Suppressor macrophage treated with lipopolysaccharide for 4 hours (primary cell): Measurements from ENCODE around the gene ATG101.

Experiments
- DNase-seq: peaks from one replicate; pipeline ENCODE4 v3.0.0-alpha.2; 2020

The ATG101 gene, protein sequence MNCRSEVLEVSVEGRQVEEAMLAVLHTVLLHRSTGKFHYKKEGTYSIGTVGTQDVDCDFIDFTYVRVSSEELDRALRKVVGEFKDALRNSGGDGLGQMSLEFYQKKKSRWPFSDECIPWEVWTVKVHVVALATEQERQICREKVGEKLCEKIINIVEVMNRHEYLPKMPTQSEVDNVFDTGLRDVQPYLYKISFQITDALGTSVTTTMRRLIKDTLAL

DNA sequence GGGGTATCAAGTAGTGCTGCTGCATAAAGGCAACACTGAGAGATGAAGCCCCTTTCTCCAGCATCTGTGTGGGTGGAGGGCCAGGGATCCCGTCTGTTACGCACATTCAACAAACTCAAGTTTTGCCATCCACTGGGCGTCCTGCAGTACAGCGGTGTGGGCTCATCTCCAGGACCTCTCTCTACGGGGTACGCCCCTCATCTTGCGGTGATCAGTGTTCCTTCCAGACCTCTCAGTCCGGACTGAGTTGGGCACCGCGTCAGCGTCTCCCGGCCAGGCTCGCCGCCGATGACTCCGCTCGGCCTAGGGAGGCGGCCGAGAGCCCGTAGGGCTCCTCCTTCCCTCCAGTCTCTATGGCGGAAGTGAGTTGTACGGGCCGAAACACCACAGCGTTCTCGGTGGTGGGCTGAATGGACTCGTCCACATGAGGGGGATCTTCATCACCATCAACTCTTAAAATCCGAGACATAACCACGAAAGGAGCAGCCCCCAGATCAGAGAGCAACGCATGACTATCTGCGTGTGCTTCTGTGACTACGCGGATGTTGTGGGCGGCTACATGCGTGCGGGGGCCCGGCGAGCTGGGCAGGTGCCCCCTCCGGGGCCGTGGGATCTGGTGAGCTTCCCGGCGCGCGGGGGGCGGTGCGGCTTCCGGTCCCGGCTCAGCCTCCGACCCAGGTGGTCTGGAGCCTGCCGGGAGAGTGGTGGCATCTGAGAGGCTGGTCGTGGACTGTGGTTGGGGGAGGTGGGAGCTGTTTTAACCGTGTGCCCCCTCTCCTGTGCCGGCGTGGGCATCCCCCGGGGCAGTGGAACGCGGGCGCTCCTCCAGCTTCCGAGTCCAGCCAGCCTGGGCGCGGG, at the start of gene ATG101:
Gene ATG101, plus strand, starts transcription at position 652 of the 858 bp plus-strand sequence. CDS start 3,673 bp downstream, outside the sequence.
- DNase-seq: peak; percentile 96

DNA sequence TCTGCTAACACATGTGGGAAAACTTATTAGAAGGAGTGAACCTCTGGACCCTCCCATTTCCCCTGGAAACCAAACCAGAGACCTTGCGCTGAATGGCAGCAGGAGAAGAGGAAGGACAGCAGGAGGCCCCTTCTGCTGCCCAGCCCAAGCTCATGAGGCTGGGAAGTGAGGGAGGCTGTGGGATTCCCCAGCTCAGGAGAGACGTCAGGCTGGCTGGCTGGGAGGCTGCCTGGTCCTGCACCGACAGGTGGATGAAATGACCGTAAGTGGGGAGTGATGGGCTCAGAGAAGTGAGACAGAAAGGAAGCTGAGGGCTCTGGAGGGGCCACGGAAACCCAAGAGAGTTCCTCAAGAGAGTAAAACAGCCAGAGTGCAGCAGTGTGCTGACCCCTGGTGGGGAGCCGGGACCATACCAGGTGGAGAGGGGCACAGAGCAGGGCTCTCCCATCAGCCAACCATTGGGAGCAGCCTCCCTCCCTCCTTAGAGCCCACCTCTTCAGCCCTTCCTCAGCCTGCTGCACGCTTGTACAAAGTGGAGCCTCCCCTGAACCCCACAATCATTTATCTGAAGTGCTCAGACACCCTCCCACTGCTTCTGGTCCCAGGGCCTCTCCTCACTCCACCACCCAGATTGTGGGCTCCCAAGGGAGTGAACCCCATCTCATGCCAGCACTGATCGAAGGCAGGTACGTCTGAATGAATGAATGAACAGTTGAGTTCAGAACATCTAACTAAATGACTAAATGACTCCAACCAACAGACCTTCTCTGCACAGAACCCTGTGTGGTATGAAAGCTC, 49.0 kb upstream of the ATG101 start:
- DNase-seq: peak; percentile 64

DNA sequence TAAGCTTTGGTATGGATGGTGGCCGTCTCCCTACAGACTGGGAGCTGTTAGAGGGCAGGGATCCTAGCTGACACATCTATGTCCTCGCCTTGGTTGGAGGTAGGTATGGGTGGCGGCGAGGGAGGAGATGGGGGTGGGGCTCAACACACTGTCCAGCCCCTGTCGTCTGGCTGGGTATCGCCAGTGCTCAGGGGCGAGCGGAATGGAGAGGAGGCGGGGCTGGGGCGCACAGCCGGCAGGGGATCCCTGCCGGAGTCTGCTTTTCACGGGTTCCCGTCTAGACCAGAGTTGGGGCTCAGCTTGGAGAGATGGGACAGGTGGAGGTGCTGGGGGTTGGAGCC, 47.0 kb upstream of the ATG101 start:
- DNase-seq: no peak

DNA sequence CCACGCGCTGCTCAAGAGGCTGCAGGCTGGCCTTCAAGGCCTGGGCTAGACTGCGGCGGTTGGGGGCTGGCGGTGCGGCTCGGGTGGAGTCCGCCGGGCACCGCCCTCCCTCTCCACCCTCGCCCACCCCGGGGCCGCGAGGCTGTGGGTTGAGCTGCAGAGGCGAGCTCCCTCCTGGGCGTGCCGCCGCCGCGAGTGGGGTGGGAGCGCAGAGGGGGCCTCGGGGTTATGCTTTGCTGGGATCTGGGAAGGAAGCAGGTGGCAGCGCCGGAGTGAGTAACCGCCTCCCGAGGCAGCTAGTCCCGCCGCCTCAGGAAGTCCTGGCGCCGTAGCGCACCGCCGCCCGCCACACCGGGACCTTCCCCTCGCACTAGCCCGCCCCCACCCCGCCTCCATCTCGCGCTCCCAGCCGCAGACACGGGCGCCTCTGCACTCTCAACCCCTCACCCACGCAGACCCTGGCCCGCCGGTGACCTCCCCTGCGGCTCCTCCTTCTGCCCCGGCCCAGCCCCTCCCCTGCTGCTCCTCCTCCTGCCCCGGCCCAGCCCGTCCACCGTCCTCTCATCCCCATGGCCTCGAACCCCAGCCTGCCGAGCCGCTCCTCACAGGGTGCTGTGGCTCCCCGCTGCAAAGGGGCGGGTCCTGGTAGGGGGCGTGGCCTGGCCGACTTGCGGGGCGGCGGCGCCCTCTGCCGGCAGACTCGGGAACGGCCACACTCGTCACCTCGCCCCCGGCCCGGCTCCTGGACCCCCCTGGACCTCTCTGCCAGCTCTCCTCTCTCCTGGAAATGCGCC, 46.4 kb upstream of the ATG101 start:
- DNase-seq: peak; percentile 88

DNA sequence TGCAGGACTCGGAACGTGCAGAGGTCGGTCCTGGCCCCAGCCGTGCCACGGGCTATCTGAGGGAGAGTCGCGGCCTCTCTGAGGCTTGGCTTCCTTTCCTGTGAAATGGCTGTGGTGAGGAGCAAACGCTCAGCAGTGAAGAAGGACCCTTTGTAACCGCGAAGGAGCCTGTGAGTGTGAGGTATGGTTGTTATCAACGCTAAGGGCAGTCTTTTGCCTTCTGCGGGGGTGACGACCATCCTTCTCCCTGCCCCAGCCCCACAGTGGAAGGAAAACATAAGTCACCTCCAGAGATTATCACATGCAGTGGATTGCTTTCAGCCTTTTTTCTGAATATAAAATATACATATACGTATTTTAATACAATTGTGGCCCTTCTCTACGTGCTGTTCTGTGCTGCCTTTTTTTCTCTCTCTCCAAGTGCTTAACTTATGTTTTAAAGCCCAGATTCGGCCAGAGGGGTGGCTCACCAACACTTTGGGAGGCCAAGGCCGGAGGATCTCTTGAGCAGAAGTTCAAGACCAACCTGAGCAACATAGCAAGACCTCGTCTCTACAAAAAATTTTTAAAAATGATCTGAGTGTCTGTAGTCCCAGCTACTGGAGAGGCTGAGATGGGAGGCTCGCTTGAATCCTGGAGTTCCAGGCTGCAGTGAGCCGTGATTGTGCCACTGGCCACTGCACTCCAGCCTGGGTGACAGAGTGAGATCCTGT, 45.6 kb upstream of the ATG101 start:
- DNase-seq: no peak

DNA sequence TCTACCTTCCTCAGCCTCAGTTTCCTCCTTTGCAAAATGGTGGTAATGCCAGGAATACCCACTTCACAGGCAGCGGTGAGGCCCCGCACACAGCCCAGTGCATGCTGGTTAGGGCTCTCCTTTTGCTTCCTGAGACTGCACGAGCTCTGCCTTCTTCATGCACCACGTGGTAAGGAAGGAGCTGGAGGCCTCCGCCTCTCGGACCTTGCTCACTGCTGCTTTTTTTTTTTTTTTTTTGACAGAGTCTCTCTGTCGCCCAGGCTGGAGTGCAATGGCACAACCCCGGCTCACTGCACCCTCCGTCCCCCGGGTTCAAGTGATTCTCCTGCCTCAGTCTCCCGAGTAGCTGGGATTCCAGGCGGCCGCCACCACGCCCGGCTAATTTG, 44.9 kb upstream of the ATG101 start:
- peak; percentile 72 for DNase-seq

DNA sequence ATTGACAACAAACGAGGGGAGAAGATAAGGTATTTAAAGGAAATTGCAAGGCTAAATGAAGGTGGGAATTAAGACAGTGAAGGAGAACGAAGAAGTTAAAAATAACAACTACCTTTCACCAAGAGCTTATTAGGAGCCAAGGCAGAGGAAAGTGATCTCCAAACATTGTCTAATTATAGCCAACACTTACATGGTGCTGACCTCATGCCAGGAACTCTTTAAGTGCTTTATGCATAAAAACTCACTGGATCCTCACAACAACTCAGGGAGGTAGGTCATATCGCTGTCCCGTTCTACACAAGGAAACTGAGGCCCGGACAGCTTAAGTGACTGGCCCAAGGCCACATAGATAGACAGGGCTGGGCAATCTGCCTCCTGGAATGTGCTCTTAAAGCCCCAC, 43.5 kb upstream of the ATG101 start:
- no peak for DNase-seq

DNA sequence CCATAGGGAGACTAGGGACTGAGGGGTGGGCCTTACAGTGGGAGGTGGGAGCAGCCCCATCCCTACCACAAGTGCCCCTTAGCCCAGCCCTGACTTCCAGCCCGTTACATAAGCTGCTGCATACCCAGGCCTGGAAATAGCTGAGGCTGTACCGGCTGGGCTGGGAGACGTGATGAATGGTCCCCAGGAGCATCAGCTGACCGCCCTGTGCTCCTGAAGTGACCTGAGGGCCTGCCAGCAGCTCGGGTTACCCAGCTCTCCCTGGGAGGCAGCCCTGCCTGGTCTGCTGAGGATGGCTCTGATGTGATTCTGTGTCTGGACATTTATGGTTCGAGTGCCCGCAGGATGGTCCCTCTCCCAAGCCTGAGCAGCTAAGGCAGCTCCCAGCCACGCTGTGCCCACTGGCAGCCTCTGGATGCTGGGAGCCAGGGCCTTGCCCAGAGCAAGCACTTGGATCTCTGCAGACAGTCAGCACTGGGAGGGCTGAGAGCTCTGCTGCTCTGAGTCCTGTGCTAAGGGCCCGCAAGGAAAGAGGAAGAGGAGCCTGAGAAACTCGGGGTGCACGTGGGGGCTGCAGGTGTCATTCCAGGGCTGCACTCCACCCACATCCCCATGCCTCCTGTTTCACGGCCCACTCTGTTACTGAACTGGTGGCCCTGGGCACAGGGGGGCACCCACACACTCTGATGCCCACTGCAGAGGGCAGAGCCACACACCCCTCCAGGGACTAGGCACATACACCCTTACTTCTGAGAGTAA, 42.5 kb upstream of the ATG101 start:
- DNase-seq: no peak

DNA sequence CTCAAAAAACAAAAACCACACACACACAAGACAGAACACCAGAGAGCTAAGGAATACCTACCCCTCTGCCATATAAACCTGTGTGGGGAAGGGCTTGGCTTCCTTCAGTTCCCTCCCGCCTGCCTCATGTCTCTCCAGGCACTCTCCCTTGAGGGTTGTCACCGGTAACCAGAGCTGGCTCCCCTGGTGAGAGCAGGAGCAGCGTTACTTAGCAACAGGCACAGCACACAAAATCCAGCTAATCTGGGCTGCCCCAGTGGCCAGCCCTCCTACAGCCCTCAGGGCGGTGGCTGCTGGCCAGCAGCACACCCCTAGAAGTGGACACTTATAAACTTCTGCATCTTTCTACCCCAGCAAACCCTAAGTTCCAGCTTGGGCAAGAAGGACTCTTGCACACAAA, 40.1 kb upstream of the ATG101 start:
- DNase-seq: no peak

DNA sequence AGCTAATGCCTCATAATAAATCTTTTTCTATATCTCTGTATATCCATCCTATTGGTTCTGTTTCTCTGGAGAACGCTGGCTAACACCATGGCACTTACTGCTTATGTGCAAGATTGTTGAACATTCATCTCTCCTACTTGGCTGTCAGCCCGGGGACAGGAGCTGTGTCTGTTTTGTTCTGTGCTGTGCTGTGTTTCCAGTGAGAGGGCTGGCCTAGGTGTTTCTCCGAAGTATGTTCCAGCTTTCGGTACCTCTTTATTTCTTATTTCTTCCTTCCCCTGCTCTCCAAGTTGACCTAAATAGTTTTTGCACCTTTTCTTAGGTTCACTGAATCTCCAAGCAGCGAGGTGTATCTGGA, 37.4 kb upstream of the ATG101 start:
- no peak for DNase-seq

DNA sequence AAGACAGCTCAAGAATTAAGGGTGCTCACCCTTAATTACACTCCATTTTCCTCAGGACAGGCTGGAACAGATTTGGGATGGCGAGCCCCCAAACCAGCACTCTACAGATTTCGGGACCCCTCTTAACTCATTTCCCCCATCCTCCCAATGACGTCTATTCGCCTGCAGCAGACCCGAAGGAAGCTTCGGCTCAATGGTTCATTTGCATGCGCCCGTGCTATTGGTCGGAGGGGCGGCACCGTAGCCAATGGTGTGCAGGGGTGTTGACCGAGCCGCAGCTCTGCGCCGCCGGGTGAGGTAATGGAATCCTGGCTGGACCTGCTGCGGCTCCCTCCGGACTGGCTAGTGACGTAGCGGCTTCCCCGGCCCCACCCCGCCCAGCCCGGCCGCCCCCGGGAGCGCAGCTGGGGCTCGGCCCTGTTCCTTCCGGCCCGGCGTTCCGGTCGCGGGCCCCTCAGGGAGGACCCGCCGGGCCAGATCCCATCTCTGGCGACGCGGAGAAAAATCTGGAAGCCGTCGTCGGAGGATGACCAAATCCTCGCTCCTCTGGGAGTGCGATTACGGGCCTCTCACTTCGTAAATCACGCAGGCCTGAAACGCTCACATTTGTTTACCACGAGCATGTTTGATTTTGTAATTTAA, 36.9 kb upstream of the ATG101 start:
- DNase-seq: peak; percentile 96

DNA sequence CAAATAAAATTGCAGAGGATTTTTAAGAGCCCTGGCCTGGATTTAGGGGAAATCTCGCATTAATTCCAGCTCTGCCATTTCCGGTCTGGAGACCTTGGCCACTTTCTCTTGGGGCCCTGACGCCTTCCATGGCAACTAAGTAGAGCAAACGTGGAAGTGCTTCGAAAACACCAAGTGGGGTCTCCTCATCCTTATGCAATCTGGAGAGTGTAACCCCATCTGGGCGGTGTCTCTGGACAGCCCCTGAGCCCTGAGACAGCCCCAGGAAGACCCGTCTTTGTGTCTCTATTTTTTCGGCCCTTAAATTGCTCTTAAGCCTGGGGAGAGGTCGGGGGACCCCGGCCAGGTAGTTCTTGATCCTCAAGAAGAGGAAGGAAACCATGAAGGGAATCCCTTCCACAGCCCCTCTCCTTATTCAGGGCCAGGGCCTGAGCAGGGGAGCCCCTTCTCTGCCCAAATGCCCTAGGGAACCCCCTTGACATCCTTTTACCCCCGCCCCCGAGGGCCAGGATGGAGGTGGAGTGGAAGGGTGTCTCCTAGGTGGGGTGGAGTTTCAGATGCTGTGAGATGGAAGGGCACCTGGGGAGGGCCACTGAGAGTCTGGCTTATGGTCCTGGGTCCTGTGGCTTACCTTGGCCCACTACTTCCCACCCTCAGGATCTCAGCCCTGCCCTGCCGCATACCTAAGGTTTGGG, 36.2 kb upstream of the ATG101 start:
- DNase-seq: no peak

DNA sequence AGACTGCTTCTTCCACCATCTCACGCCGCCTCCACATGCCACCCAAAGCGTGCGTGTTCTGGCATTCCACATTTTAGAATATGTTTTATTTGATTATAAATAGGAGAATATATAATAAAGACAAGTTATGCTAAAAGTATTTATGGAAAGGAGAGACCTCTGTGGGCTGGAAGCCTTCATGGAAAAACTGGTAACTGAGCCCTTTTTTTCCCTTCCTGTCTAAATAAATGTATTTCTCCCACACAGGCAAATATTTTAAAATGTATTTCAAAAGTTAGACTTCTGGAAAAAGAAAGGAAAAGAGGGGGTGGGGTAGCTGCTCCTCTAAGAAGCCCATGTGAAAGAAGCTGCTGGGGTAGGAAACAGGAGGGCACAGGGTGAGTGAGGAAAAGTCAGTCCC, 34.6 kb upstream of the ATG101 start:
- DNase-seq: no peak

DNA sequence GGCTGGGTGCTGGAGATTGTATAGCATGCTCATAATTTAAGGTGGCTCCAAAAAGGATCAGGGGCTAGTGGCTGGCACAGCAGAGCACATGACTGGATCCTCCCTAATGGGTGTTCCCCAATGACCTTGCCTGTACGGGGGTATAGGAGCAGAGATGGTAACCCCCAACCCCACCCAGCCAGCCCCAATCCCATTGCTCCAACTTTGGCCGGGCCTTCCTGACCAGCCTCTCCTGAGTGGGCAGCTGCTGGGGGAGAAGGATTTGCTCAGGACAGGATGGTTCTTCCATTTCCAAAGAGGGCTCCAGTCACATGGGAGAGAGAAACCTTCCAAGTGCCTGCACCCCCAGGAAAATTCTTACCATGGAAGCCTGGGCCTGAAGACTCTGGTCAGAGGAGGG, 33.9 kb upstream of the ATG101 start:
- DNase-seq: no peak

DNA sequence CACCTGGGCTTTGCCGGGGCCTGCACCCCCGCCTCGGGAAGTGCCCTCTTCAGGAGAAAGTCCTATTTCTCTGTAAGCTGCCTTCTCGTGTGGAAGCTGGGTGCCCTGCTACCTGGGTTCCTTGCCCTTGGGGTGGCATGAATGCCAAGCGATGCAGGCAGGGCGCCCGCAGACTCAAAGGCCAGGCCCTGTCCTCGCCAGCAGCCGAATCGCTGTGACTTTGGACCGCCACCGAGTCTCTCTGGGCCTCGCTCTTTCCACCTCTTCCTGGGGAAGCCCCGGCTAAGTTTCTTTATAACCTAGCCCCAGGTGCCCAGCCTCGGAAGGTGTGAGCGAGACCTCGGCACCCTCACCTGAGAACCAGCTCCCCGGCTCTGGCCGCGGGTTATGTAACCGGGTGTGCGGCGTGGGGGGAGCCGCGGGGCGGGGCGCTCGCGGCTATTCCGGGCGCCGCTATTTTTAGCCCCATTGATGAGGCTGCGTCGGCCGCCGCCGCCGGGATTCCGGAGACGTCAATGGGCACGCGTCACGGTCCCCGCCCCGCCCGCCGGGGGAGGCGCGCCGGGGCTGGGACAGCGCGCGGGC, 33.1 kb upstream of the ATG101 start:
- peak; percentile 77 for DNase-seq

DNA sequence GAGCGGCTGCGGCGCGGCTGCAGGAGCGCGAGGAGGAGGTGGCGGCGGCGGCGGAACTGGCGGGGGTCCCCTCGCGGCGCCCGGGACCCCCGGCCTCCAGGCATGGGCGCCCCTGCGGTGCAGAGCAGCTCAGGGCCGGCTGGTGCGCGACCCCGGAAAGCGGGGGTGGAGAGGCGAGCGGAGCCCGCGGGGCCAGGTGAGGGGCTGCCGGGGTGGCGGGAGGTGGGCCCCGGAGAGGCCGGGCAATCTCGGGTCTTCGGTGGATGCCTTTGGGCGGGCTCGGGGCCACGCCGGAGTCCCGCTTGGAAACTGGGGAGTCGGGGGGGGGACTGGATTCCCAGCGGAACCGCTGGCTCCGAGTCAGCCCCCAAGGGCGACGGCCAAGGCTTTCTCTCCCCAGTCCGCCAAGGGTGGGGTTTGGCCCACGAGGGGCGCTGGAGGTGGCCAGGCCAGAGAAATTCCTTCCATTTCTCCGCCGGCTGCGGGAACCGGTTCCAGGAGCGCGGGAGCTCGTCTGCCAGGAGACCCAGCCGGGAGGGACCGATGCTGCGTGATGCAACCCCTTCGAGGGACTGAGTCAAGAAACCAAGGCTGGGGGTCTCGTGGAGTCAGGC, 32.4 kb upstream of the ATG101 start:
- peak; percentile 21 for DNase-seq

DNA sequence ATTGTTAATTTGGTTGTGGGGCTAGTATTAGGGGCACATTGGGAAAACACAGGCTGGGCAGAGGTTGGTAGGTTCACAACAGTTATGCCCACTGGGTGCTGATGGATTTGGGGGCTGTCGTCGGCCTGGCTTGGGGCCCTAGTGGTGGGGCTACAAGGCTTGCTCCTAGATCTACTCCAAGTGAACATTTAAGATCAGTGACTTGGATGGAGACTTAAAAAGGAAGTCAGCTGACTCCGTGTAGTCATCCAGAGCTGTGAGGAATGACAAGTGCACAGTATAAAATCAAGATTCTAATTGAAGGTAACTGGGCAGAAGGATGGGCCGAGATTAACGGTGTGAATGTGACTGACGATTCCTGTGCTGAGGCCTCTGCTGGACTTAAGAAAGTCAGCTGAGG, 31.3 kb upstream of the ATG101 start:
- peak; percentile 46 for DNase-seq

DNA sequence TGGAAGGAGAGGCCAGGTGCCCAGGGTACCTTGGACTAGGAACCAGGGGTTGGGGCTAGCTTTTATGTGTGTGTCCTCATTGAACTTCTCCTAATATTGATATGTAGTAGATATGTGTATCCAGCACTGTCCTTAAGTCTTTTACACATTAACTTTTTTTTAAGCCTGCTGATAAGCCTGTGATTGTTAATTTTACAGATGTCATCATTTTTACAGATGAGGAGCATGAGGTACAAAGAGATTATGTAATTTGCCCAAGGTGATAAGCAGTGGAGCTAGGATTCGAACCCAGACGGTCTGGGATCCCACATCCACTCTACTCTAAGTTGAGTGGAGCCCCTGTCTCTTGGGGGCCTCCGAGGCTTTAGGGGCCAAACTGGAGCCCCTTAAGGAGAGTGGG, 28.7 kb upstream of the ATG101 start:
- DNase-seq: no peak

DNA sequence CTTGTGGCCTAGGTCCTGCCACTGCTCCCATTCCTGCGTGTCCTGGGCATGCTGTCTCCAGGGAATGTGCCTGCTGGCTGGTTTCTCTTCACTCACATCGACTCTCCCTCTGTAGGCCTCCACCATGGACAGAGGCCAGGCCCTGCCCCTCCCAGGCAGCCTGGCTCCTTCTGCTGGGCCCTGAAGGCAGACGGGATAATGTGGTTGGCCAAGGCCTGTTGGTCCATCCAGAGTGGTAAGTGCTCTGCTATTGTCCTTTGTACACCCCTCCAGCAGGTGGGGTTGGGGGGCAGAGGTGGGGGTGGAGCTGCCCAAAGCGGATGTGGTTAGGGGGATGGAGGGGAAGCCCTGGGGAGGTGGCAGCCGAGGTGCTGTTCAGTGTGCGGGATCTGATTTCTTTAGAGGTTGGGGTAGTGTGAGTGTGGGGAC, 28.1 kb upstream of the ATG101 start:
- no peak for DNase-seq
